Renal cortex interstitium (tissue), 11 donors: ENCODE results near the gene INCA1. TPM values are rescaled to one million over a fixed set of nuclear protein-coding genes. Genes with fewer than 3 reads are reported as not detected.
A peak's percentile ranks its signal among the peaks of the same experiment; 100 is the strongest.

Experiments
- DNase-seq, 11 donors: peaks; one replicate each; pipeline ENCODE4 v3.0.0-alpha.2; 2013; ENCODE audit warnings: low read depth in 9 of 11, low spot score in 4 of 11; ENCODE audit errors: extremely low read depth in 1 of 11
- polyA plus RNA-seq, 3 donors: library from polyadenylated mRNA; unstranded; fragments of 120-200 nt; gene quantifications; one replicate each; pipeline ENCODE4 v1.2.1, GENCODE V29; 2013; ENCODE audit not compliant: insufficient read length in 3 of 3

INCA1 gene
- polyA plus RNA-seq, 3 donors, result 7.2 to 8.0 (median 7.2) TPM

GRCh38 chr17:4978726-4979125, 18.6 kb downstream of the INCA1 start:
- no peak for DNase-seq

- no peak for DNase-seq
Observed at GRCh38 chr17:4974115-4974670, 23.1 kb downstream of the INCA1 start.

GRCh38 chr17:4973256-4974114, 23.8 kb downstream of the INCA1 start:
- no peak for DNase-seq

- no peak for DNase-seq
Observed at GRCh38 chr17:4972752-4973151, 24.6 kb downstream of the INCA1 start.

- no peak for DNase-seq
Observed at GRCh38 chr17:4972322-4972721, 25.0 kb downstream of the INCA1 start.

- DNase-seq, result no peak
Observed at GRCh38 chr17:4971826-4972225, 25.5 kb downstream of the INCA1 start.

GRCh38 chr17:4970273-4970672, 27.0 kb downstream of the INCA1 start:
- no peak for DNase-seq

GRCh38 chr17:4969551-4970173, 27.7 kb downstream of the INCA1 start:
- no peak for DNase-seq

- no peak for DNase-seq
Observed at GRCh38 chr17:4969047-4969550, 28.2 kb downstream of the INCA1 start.

GRCh38 chr17:4968486-4969046, 28.8 kb downstream of the INCA1 start:
- DNase-seq, result no peak

GRCh38 chr17:4967539-4968485, 29.5 kb downstream of the INCA1 start, which contains the start of gene SPAG7:
Gene SPAG7 (minus strand): TSS chr17:4967817. CDS start chr17:4967804, 13 bp downstream.
- DNase-seq, result peak; percentile 94 to 100 (median 96)

- peak in 10 of 11 donors; percentile 96 to 100 (median 99) for DNase-seq
Observed at GRCh38 chr17:4966844-4967538, 30.3 kb downstream of the INCA1 start.

GRCh38 chr17:4965311-4965986, 31.9 kb downstream of the INCA1 start:
- no peak for DNase-seq

- DNase-seq, result no peak
Observed at GRCh38 chr17:4960279-4960922, 36.9 kb downstream of the INCA1 start.

- no peak for DNase-seq
Observed at GRCh38 chr17:4959261-4959965, 37.9 kb downstream of the INCA1 start.

GRCh38 chr17:4958102-4958501, 39.2 kb downstream of the INCA1 start:
- no peak for DNase-seq
